Testis (tissue), 2 donors: ENCODE measurements around the gene ERBB4.

Experiments
- CTCF ChIP-seq, 3 experiments: fragments of 450-650 bp in 2 of 3; fragments of 200-600 bp in 1 of 3; sonication (generic) in 1 of 3; IDR thresholded peaks; one replicate each; pipeline ENCODE4 v1.5.1; 2016 to 2019; ENCODE audit warnings: antibody characterized with exemption in 3 of 3, mild to moderate bottlenecking in 2 of 3, moderate library complexity in 1 of 3
- POLR2A ChIP-seq: fragments of 450-650 bp; IDR thresholded peaks from one replicate; pipeline ENCODE4 v1.6.1; 2017; ENCODE audit warnings: antibody characterized with exemption, mild to moderate bottlenecking, moderate library complexity

DNA sequence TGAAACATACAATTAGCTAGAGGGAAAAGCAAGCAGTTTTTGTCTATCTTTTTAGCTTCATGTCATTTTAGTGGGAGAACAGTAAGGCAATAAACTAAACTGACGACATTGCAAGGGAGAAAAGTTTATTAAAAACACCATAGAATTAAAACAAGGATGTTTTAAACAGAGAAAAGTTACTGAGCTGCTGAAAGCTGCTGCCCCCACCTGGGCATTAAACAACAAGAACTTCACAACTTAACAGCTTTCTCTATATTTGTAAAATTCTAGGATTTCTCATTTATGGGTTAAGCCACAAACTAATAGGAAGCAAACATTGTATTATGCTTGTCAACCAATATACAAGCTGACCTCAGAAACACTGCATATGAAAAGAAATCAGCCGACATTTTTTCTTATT lies 289.2 kb downstream of the ERBB4 start:
- TF ChIP-seq CTCF (IDR thresholded peaks at IDR 0.05), result no peak
- TF ChIP-seq POLR2A, result no peak
